GM19238 (cell line): ENCODE data around the gene PARP9.
"Not testable (repeated sequence)": the region's sequence is repeated elsewhere in the genome, so short reads cannot be mapped to it uniquely, and the experiment has no call there.

Experiments
- DNase-seq: peaks from one replicate; pipeline ENCODE4 v3.0.0; 2011; ENCODE audit warnings: low spot score; ENCODE audit not compliant: insufficient read length

The PARP9 gene

DNA sequence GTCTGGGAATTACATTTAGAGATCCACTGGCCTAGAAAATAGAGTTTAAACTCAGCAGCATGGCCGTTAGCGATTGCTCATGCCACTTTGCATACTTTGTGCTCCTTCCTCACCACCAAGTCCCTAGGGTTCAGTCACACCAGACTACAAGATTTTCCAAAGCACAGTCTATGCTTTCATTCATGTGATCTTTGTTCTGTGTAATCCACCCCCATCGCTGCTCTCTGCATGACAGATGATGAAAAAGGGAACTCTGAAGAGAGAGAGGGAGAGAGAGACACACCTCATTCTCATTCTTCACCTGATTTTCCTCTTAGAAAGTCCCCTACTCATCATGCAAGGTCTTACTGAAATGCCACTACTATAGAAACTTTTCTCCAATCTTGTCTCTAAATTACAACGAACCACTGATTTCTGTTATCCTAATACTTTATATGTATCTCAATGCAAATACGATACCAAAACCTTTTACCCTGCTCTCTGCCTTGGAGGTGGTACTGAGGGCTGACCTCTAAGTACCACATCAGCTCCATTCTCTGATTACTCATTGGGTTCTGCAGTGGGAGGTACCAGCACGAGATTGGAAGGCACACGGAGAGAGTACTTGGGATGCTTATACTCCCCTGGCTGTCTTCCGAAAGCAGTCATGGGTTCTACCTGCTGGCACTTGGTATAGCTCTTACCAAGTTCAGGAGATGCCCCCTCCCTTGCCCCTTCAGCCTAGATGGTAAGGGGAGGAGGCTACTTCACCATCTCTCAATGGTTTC is 12.3 kb upstream of the PARP9 start:
- peak; percentile 44 for DNase-seq

DNA sequence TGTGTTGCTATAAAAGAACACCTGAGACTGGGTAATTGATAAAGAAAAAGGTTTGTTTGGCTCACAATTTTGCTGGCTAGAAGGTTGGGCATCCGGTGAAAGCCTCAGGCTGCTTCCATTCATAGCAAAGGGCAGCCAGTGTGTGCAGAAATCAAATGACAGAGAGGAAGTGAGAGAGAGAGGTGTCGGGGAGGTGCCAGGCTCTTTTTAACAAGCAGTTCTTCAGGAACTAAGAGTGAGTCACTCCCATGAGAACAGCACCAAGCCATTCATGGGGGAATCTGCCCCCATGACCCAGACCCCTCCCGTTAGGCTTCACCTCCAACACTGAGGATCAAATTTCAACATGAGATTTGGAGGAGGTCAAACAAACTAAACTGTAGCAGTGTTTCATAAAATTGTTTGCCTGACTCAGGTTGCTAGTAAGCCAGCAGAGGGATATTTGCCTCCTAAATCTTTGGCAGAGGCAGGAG is 8.9 kb upstream of the PARP9 start:
- no peak for DNase-seq

DNA sequence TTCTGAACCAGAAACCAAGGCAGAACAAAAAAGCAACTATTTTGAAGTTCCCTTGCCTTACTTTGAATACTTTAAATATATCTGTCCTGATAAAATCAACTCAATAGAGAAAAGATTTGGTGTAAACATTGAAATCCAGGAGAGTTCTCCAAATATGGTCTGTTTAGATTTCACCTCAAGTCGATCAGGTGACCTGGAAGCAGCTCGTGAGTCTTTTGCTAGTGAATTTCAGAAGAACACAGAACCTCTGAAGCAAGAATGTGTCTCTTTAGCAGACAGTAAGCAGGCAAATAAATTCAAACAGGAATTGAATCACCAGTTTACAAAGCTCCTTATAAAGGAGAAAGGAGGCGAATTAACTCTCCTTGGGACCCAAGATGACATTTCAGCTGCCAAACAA is 4.7 kb upstream of the PARP9 start:
- no peak for DNase-seq

DNA sequence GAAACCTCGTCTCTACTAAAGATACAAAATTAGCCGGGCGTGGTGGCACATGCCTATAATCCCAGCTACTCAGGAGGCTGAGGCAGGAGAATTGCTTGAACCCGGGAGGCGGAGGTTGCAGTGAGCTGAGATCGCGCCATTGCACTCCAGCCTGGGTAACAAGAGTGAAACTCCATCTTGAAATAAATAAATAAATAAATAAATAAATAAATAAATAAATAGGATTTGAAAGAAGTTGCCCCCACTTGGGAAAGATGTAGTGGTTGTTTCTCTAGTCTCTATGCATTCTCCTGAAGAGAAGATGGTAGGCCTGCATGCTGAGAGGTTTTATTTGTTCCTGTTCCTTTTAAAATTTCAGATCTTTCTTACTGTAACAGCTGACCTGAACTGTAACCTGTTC is 4.0 kb upstream of the PARP9 start:
- DNase-seq: not testable (repeated sequence)

DNA sequence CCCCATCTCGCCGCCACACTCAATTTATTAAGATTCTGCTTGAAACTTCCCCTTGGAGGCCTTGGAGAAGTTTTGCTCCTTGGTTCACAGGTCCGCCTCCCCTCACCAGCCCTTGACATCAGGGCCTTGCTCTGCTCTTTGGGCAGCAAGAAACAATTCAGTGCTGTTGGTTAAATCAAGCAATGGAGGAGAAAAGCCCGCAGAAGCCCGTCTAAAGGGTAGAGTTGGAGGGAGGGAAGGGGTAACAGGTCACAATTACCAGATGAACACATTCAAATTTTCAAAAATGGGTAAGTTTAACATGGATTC is 429 bp downstream of the PARP9 start:
- DNase-seq: no peak

DNA sequence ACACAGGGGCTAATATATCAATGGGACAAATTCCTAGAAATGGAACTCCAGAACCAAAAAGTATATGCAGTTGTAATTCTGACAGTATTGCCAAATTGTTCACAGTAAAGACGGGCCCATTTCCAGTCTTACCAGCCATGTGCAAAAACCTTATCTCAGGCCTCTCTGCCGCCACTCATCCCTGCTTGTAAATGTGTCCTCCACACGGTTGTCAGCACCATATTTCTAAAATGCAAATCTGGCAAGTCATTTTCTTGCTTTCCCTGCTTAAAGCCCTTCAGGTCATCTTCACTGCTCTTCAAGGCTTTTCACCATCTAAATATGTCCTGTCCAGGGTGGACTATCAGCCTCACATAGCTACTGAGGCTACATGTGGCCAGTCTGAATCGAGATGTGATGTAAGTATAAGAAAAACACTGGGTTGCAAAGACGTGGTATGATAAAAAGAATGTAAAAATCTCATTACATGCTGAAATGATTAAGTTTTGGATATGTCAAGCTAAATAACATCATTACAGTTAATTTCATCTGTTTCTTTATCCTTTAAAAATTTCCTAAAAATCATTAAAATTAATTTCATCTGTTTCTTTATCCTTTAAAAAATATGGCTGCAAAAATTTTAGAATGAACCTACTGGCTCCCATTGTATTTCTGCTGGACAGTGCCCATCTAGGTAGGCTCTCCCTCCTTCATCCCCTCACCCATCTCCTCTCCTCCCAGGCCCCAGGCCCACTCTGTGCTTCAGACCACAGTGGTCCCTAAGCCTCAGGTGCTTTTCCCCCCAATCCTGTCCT is 980 bp downstream of the PARP9 start:
- no peak for DNase-seq

DNA sequence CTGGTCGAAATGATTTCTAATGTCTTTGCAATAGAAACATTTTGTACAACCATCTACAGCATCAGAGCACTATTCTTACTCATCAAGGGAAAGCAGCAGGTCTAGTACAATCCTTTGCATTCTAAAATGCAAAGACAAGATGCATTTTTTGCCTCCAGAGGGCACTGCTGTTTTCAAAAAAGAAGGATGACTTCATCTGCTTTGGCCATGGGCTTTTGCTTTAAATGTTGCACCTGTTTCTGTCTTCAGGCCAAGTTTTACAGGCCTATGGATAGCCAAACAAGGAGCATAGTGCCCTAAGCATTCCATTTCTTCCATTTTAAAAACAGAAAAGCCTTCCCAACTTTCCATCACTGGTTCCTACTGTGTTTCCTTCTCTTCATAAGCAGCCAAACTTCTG is 3.4 kb downstream of the PARP9 start:
- peak; percentile 49 for DNase-seq

DNA sequence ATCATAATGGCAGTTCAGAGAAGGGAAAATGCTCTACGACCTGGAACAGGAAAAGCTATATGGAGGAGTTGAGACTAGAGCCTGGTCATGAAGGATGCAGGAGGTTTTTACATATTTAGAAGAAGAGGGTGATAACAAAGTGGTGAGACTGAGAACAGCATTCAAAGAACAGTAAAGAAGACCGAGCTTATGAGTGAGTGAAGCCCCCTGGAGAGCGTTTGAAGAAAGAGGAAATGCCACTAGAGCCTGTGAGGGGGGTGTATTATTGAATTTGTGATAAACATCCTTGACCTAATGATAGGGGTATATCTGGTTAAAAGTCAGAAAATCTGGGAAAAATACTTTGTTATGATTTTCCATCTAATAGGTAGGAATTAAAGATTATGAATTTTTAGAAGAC is 4.2 kb downstream of the PARP9 start:
- DNase-seq: no peak

DNA sequence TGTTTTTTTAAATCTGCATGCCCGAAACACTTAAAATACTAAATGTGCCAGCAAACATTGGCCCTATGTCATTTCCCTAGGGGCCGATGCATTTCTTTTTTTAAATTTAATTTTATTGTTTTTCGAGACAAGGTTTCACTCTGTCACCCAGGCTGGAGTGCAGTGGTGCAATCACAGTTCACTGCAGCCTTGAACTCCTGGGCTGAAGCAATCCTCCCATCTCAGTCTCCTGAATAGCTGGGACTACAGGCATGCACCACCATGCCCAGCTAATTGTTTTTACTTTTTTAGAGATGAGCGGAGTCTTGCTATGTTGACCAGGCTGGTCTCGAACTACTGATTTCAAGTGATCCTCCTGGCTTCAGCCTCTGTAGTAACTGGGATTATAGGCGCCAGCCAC is 5.5 kb downstream of the PARP9 start:
- no peak for DNase-seq

DNA sequence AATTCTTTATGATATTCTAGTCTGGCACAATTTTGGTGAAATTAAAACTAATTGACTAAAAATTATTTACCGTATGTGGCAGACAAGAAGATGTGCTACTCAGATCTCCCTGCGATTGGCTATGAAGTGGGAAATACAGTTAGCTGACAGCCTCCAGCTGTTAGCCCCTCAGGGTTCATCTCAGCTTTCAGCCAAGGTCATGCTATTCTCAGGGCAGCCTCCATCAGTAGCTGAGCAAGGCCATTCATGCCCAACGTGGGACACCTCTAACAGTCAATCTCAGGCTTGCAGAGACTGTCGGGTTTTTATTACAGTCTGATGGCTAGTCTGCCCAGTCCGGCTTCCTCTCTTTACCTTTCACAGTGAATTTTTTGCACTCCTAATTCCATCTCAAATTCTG is 6.7 kb downstream of the PARP9 start:
- DNase-seq: no peak

DNA sequence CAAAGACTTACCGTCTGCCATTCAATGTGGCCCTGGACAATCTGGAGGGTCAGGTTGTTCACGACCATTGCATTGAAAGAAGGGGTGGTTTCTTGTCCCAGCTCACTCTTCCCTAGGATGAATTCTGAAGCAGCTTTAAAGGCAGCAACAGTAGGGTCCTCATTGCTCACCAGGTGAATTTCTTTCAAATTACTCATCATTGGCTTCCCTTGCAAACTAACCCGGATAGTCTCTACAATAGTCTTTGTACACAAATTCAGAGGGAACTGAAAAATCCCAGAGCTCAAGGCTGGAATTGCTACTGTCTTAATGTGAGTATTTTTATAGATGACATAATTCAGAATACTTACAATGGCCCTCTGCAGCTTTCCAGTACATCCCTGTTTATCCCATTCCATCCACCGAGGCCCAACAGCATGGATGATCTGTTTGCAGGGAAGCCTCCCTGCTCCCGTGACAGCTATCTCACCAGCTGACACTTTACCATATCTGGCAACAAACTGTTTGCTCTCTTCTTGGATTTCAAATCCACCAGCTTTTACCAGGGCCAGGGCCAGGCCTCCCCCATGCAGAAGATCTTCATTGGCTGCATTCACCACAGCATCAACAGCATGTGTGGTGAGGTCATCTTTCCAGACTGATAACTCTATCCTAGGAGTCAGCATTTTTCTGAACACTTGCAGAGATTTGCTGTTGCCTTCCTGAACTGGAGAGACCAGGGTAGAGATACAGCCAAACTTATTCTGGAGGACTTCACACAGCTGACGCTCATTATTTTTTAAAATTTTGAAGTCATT is 8.6 kb downstream of the PARP9 start:
- DNase-seq: no peak

DNA sequence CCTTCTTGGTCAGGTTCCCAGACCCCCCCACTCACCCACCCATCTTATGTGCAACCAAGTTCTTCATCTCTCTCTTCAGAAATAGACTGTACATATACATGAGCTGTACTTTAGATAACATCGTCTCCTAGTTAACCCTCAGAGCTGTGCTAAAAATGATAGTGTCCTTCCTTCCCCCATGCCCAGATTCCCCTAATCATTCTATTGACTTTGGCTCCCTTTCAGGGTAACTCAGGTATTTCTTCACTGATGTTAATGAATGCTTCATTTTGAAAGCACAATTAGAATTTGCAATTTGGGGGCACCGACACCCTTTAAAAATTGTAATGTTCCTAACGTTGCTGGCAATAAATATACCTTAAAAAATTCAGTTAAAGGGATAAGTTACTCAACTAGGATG is 10.9 kb downstream of the PARP9 start:
- DNase-seq: no peak

DNA sequence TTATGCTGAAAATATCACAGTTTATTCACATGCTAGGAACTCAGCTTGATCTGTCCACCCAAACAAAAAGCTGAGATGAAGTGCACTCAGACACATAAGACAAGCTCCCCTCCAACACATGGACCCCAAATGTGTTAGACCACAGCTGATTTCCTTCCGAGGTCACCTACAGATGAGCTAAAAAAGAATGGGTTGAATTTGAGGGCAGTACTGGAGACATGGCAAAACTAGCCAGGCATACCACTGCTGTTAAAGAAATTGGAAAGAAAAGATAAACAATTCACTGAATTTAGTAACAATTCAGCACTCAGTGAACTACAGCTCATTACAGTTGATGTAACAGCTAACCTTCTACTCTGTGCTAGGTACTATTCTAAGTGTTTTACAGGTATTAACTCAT is 15.5 kb downstream of the PARP9 start:
- DNase-seq: no peak

DNA sequence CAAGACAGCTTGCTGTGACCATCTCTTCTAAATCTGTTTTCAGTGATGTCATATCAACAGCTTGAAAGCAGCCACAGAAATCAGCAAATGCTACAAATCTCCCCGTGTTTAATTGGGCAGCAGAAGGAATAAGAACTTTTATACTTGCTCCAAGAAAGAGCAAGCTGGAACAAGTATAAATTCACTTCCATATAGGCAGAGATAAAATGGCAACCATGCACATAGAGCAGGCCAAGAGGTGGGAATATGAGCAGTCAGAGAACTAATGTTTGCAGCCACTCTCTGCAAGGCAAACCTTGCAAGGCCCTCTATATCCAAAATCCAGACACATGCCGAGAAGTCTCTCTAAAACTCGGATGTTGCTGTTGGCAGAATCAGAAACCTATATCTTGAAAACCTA is 16.0 kb downstream of the PARP9 start:
- no peak for DNase-seq

DNA sequence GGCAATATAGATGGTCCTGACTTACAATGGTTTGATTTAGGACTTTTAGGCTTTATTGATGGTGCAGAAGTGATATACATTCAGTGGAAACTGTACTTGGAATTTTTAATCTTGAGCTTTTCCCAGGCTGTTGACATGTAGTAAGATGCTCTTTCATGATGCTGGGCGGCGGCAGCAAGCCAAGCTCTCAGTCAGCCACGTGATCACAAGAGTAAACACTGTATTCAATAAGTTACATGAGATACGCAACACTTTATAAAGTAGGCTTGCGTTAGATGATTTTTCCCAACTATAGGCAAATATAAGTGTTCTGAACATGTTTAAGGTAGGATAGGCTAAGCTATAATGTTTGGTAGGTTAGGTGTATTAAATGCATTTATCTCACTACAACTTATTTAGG is 17.9 kb downstream of the PARP9 start:
- no peak for DNase-seq

DNA sequence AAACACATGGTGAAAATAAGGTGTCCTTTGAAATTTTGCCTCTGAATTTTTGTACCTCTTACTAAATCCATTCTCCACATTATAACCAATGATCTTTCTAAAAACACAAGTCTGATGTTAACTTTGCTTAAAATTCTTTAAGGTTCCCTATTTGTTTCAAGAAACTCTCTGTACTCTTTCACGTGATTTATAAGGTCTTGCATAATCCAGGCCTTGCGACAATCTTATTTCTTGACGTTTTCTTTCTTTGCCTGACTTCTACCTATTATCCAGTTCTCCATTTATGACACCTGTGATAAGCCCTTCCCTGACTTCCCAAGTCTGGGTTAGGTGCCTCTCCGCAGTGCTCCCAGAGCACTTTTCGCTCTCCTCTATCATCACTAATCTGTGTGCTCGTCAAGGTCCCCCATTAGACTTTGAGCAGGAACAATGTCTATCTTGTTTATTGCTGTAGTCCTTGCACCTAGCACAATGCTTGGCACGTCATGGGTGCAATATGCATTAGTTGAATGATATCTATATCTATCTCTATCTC is 25.1 kb downstream of the PARP9 start:
- DNase-seq: no peak

DNA sequence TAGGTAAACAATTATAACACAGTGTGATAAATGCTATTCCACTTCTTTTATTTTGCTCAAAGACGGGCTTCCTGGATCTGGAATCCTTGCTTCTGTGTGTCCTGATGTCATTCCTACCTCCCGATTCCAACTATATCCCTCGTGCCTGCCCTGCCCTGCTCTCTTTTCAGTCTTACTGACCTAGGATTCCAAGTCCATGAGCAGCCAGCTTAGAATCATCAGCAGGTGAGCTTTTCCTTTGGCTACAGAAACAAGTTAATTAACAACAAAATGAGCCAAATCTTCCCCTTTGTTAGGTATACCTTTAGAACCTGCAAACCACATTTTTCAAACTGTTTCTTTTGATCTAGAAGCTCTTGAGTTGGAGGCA is 27.5 kb downstream of the PARP9 start:
- DNase-seq: no peak

DNA sequence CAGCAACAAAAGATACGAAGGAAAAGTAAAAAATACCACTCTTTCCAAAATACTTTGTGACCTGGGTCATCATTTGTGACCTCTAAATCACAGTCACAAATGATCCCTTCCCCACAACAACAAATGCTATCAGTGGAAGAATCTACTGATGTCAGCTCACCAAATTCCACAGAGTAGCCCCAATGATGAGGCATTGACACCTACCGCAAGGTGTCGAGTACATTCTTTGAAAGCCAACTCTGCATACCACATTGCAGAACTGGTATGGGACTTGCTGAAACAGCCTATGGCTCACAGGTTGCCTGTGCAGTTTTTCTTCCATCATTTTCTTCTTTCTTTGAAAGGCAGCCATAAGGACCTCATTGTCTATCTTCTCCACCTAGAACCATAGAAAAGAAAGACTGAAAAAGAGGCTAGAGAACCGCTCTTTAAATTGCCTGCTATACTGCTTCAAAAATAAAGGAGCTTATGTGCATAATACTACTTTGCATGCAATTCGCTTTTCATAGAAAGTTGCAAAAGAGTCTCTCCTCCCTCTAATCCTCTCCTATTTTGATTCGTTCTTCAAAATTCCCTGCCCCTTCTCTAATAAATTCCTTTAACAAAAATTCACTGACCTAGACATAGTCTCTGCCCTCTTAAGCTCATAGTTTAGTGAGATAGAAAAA is 28.0 kb downstream of the PARP9 start:
- no peak for DNase-seq

DNA sequence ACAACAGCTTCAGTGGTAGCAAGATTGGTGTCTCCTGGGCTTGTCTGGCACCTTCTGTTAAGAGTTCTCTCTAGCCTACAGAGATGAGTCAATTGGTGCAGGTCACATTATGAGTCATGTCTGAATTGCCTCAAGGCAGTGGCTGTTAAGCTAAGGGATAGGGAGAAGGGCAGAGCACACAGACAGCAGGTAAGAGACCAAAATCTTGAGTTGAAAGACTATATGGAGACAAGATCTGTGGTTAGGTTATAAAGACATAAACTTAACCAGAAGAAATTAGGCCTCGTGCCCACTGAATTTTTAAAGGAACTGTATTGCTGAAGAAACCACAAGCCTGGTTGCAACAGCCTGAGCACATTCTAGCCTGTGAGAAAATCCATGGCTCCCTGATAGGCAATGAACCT is 30.2 kb downstream of the PARP9 start:
- DNase-seq: peak; percentile 63

DNA sequence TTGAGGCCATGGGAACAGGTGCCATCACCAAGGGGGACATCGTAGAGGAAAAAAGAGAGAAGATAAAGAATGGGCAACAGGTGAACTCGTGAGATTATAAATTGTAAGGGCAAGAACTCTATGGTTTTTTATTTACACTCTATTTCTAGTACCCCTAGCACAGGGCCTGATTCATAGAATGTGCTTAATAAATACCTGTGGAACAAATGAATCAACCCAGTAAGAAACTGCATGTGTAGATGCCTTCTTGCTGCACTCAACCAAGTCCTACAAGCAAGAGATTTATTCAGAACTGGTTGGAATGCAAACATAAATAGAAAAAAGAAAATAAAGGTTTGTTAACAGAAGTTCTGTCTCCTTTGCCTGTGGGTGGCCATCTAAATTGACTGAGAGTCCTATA is 30.6 kb downstream of the PARP9 start:
- no peak for DNase-seq

DNA sequence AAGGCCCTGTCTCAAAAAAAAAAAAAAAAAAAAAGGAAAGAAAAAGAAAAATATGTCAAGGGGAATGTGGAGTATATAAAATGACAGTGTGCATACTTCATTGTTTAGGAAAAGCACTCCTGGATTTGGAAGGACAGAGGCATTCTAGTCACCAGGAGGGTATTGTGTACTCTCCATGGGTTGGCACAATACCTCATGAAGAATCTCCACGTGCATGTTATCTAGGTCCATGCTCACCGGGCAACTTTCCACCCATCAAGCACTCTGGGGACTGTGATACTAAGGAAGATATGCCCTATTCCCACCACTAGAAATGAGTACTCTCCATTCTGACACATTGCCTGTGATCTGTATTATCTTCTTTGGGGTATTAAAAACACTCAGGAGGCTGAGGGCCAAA is 33.9 kb downstream of the PARP9 start:
- DNase-seq: no peak

DNA sequence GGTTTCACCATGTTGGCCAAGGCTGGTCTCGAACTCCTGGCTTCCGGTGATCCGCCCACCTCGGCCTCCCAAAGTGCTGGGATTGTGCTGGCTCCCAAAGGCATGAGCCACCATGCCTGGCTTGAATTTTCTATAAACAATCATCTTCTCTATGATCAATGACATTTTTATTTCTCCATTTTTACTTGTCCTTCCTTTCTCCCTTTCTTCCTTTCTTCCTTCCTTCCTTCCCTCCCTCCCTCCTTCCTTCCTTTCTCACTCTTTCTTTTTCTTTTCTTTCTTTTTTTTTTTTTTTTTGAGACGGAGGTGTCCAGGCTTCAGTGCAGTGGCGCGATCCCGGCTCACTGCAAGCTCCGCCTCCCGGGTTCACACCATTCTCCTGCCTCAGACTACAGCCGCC is 40.8 kb downstream of the PARP9 start:
- DNase-seq: no peak
